Measurements from ENCODE around the gene IKZF2.

The IKZF2 gene

GRCh38 chr2:213151437-213152064 lies at the start of gene IKZF2:
TSS of gene IKZF2 (minus strand) at chr2:213151612. CDS start at chr2:213148629, 2,983 bp downstream.
- DNase-seq (ENCODE audit: low read depth in 2 of 2) = peak; percentile 90 to 95
- no peak for TF ChIP-seq CTCF (IDR thresholded peaks at IDR 0.05; ENCODE audit: low read depth, low read length)
- peak within 1 kb of the TSS; percentile 70 to 77 for H3K4me3 ChIP-seq (replicated peaks in 1 of 2; ENCODE audit: low read depth in 2 of 2, low read length in 2 of 2)

- DNase-seq (ENCODE audit: low read depth in 2 of 2) = peak; percentile 63 to 76
Measured at GRCh38 chr2:213199871-213200270, 48.5 kb upstream of the IKZF2 start.

GRCh38 chr2:213189001-213189899 lies 37.8 kb upstream of the IKZF2 start:
- H3K4me3 ChIP-seq (replicated peaks in 1 of 2; ENCODE audit: low read depth in 2 of 2, low read length in 2 of 2) = no peak overlapping the region
- no peak for TF ChIP-seq CTCF (IDR thresholded peaks at IDR 0.05; ENCODE audit: low read depth, low read length)
- DNase-seq (ENCODE audit: low read depth in 2 of 2) = peak; percentile 40 to 56

More at GRCh38 chr2:213199871-213200270, 48.5 kb upstream of the IKZF2 start:
- TF ChIP-seq CTCF (IDR thresholded peaks at IDR 0.05; ENCODE audit: low read depth, low read length) = no peak
- H3K4me3 ChIP-seq (replicated peaks in 1 of 2; ENCODE audit: low read depth in 2 of 2, low read length in 2 of 2) = no peak overlapping the region

- no peak overlapping the region for H3K4me3 ChIP-seq (replicated peaks in 1 of 2; ENCODE audit: low read depth in 2 of 2, low read length in 2 of 2)
- TF ChIP-seq CTCF (IDR thresholded peaks at IDR 0.05; ENCODE audit: low read depth, low read length) = no peak
- no peak for DNase-seq (ENCODE audit: low read depth in 2 of 2)
Measured at GRCh38 chr2:213188533-213188867, 37.1 kb upstream of the IKZF2 start.

- DNase-seq (ENCODE audit: low read depth in 2 of 2) = peak; percentile 73 to 77
- no peak overlapping the region for H3K4me3 ChIP-seq (replicated peaks in 1 of 2; ENCODE audit: low read depth in 2 of 2, low read length in 2 of 2)
- no peak for TF ChIP-seq CTCF (IDR thresholded peaks at IDR 0.05; ENCODE audit: low read depth, low read length)
Measured at GRCh38 chr2:213187833-213188532, 36.6 kb upstream of the IKZF2 start.

GRCh38 chr2:213187386-213187785 lies 36.0 kb upstream of the IKZF2 start:
- no peak overlapping the region for H3K4me3 ChIP-seq (replicated peaks in 1 of 2; ENCODE audit: low read depth in 2 of 2, low read length in 2 of 2)
- DNase-seq (ENCODE audit: low read depth in 2 of 2) = peak in 1 of 2 donors; percentile 23
- TF ChIP-seq CTCF (IDR thresholded peaks at IDR 0.05; ENCODE audit: low read depth, low read length) = no peak
